ENCODE results near the gene SLC2A9. TPM values are rescaled to one million over a fixed set of nuclear protein-coding genes. Genes with fewer than 3 reads are reported as not detected.

SLC2A9 gene
- total RNA-seq, 2 donors from 2014 or later: 0.95 to 1.9 TPM

DNA sequence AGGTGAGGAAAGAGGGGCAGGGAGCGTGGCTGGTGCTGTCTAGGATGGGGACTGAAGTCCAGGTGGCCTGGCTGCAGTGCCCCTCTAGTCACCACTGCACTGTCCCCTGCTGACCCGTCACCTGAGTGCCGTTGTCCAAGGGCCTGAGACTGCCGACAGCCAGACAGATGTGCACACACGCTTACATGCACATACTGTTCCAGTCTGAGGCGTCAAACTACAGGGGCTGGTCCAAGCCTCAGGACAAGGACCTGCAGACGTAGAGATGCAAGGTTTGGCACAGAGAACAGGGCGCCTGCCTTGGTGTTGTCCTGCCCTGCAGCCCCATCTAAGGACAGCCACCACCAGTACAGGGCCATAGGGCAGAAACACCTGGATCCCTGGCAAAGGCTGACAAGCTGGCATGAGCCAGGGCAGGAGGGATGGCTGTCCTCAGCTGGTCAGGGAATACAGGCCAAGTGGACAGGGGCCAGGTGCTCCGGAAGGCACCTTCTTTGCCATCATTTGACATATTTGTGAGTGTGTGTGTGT, 1.7 kb downstream of the SLC2A9 start:
- WGBS, 2 experiments (ENCODE audit: insufficient coverage in 1 of 2, insufficient read length in 1 of 2): 91 to 93% methylated on average over 7 to 9 of the region's 9 CpGs
- H3K9me3 Mint-ChIP-seq: no peaks in the 10 kb centered on the region
- no peaks in the 10 kb centered on the region for H3K36me3 ChIP-seq (ENCODE audit: control insufficient read depth, insufficient read depth, low read length)
- H3K27ac Mint-ChIP-seq: no peak overlapping the region
- H3K4me1 Mint-ChIP-seq: peaks cover 3% of the 10 kb centered on the region
- H3K9me3 ChIP-seq (ENCODE audit: control insufficient read depth, low read length): no peaks in the 10 kb centered on the region
- no peak overlapping the region for H3K27ac ChIP-seq (ENCODE audit: low read depth, low read length)
- H3K4me1 ChIP-seq (ENCODE audit: control insufficient read depth, insufficient read depth, low read length): no peaks in the 10 kb centered on the region
- no peak overlapping the region for H3K9ac ChIP-seq (ENCODE audit: extremely low read depth, low read length, poor library complexity, severe bottlenecking)
- H3K4me3 Mint-ChIP-seq: peak overlapping the region; percentile 74
- no peaks in the 10 kb centered on the region for H3K36me3 Mint-ChIP-seq (ENCODE audit: low read depth)
- TF ChIP-seq, protein P1, sequence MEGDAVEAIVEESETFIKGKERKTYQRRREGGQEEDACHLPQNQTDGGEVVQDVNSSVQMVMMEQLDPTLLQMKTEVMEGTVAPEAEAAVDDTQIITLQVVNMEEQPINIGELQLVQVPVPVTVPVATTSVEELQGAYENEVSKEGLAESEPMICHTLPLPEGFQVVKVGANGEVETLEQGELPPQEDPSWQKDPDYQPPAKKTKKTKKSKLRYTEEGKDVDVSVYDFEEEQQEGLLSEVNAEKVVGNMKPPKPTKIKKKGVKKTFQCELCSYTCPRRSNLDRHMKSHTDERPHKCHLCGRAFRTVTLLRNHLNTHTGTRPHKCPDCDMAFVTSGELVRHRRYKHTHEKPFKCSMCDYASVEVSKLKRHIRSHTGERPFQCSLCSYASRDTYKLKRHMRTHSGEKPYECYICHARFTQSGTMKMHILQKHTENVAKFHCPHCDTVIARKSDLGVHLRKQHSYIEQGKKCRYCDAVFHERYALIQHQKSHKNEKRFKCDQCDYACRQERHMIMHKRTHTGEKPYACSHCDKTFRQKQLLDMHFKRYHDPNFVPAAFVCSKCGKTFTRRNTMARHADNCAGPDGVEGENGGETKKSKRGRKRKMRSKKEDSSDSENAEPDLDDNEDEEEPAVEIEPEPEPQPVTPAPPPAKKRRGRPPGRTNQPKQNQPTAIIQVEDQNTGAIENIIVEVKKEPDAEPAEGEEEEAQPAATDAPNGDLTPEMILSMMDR (conservative IDR thresholded peaks at IDR 0.05): no peak
- H3K27me3 Mint-ChIP-seq (ENCODE audit: insufficient read depth): peaks cover 26% of the 10 kb centered on the region
- no peaks in the 10 kb centered on the region for H3K27me3 ChIP-seq (ENCODE audit: control insufficient read depth, insufficient read depth, low read length, poor library complexity, severe bottlenecking)
- DNase-seq: no peak
- peak overlapping the region; percentile 35 for H3K4me3 ChIP-seq (ENCODE audit: low read length)

DNA sequence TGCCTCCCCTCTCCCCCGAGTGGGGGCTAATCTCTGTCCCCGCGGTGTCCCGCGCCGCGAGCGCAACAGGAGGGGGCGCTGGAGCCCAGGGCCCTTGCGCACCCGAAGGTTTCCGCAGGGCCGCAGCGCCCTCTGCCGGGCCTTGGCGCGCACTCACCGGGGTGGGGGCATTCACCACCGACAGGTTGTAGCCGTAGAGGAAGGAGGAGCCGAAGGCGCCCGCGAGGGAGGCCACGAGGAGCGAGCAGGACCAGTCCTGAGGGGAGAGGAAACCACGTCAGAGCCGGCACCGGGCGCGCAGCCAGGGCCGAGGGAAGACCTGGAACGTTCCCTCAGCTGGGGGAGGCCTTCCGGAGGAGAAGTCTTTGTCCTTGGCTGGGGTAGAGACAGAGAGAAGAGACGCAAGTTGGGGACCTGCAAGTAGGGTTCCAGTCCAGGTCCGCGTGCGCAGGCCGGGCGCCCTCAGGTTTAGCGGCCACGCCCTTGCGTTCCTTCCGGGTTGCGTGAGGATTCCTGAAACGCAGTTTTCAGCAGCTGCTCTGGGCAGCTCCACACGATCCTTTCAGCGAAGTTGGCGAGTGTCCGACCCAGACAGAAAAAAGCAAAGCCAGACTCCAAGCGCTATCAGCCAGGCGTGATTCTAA, 2.4 kb downstream of the SLC2A9 start:
- Histone ChIP-seq H3K9me3 (ENCODE audit: control insufficient read depth, low read length) (no peaks in the 10 kb centered on the region), H3K27me3 (ENCODE audit: control insufficient read depth, insufficient read depth, low read length, poor library complexity, severe bottlenecking) (no peaks in the 10 kb centered on the region), H3K9ac (ENCODE audit: extremely low read depth, low read length, poor library complexity, severe bottlenecking) (no peak overlapping the region), H3K4me3 (ENCODE audit: low read length) (peak overlapping the region; percentile 35), H3K36me3 (ENCODE audit: control insufficient read depth, insufficient read depth, low read length) (no peaks in the 10 kb centered on the region), H3K27ac (ENCODE audit: low read depth, low read length) (no peak overlapping the region), H3K4me1 (ENCODE audit: control insufficient read depth, insufficient read depth, low read length) (no peaks in the 10 kb centered on the region)
- H3K27me3 Mint-ChIP-seq (ENCODE audit: insufficient read depth): peaks cover 22% of the 10 kb centered on the region
- H3K9me3 Mint-ChIP-seq: no peaks in the 10 kb centered on the region
- peak; percentile 98 for DNase-seq
- WGBS, 2 experiments (ENCODE audit: insufficient coverage in 1 of 2, insufficient read length in 1 of 2): 32 to 60% methylated on average over 22 to 52 of the region's 52 CpGs
- H3K27ac Mint-ChIP-seq: peak overlapping the region; percentile 92
- H3K4me1 Mint-ChIP-seq: peaks cover 3% of the 10 kb centered on the region
- H3K36me3 Mint-ChIP-seq (ENCODE audit: low read depth): no peaks in the 10 kb centered on the region
- H3K4me3 Mint-ChIP-seq: peak overlapping the region; percentile 74
- TF ChIP-seq, protein P1 (conservative IDR thresholded peaks at IDR 0.05): peak; percentile 99

DNA sequence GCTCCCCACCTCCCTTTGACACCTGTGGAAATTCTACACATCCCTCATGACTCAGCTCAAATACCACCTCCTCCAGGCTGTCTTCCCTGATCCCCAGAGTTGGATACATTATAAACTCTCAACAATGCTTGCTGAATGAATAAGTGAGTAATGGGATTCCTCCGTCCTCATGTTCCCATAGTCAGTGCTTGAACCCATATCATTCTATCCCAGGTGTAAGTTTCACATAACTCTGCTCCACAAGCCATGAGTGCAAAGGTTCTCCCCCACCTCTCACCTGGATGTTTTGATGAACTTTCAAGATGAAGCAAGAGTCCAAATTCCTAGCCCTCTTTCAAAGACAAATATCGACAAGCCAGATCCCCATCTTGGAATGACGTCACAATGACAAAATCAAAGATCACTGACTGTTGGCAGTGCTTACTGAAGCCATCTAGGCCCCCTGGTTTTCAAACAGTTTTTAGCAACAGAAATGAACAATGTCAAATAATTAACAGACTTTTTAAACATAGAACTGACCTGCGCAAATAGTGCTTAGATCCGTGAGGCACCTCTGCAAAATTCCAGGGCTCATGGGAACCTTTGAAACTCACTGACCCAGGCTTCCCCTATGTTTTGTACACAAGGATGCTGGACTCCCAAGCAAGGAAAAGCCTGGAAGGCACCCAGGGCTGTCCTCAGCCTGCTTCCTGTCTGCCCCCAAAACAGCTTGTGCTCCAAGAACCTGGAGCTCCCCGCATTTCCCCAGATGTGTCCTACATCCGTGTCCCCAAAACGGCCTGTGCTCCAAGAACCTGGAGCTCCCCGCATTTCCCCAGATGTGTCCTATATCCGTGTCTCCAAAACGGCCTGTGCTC, 4.0 kb downstream of the SLC2A9 start:
- no peak overlapping the region for H3K4me3 ChIP-seq (ENCODE audit: low read length)
- Mint-ChIP-seq H3K27me3 (ENCODE audit: insufficient read depth) (peaks cover 17% of the 10 kb centered on the region), H3K36me3 (ENCODE audit: low read depth) (no peaks in the 10 kb centered on the region), H3K4me1 (peaks cover 3% of the 10 kb centered on the region), H3K9me3 (no peaks in the 10 kb centered on the region), H3K27ac (peak overlapping the region; percentile 1), H3K4me3 (no peak overlapping the region)
- H3K9me3 ChIP-seq (ENCODE audit: control insufficient read depth, low read length): no peaks in the 10 kb centered on the region
- H3K27me3 ChIP-seq (ENCODE audit: control insufficient read depth, insufficient read depth, low read length, poor library complexity, severe bottlenecking): no peaks in the 10 kb centered on the region
- WGBS, 2 experiments (ENCODE audit: insufficient coverage in 1 of 2, insufficient read length in 1 of 2): 91 to 96% methylated on average over 5 to 11 of the region's 11 CpGs
- no peak for DNase-seq
- TF ChIP-seq, protein P1 (conservative IDR thresholded peaks at IDR 0.05): no peak
- no peaks in the 10 kb centered on the region for H3K4me1 ChIP-seq (ENCODE audit: control insufficient read depth, insufficient read depth, low read length)
- H3K36me3 ChIP-seq (ENCODE audit: control insufficient read depth, insufficient read depth, low read length): no peaks in the 10 kb centered on the region
- H3K27ac ChIP-seq (ENCODE audit: low read depth, low read length): no peak overlapping the region
- no peak overlapping the region for H3K9ac ChIP-seq (ENCODE audit: extremely low read depth, low read length, poor library complexity, severe bottlenecking)

Measured in endodermal cell (in vitro differentiated cells).